ENCODE measurements around the gene PDZD8.
"Not testable (repeated sequence)": the region's sequence is repeated elsewhere in the genome, so short reads cannot be mapped to it uniquely, and the experiment has no call there.

PDZD8 gene

GRCh38 chr10:117239721-117240620 lies 135.3 kb downstream of the PDZD8 start:
- intact Hi-C loops (cut with DNase I), result no loop called here
- peak in 1 of 10 donors; percentile 45 for DNase-seq

GRCh38 chr10:117239051-117239450 lies 136.2 kb downstream of the PDZD8 start:
- intact Hi-C loops (cut with DNase I), result no loop called here
- peak in 1 of 10 donors; percentile 54 for DNase-seq

GRCh38 chr10:117237401-117237991 lies 137.7 kb downstream of the PDZD8 start:
- intact Hi-C loops (cut with DNase I), result no loop called here
- no peak for DNase-seq

GRCh38 chr10:117230107-117230506 lies 145.1 kb downstream of the PDZD8 start:
- intact Hi-C loops (cut with DNase I); DNase-seq: not testable (repeated sequence)

GRCh38 chr10:117228210-117228609 lies 147.0 kb downstream of the PDZD8 start:
- DNase-seq, result no peak
- intact Hi-C loops (cut with DNase I), result no loop called here
